ENCODE measurements around the gene PTCSC3. TPM values are rescaled to one million over a fixed set of nuclear protein-coding genes. Genes with fewer than 3 reads are reported as not detected.

PTCSC3 gene
- not detected for total RNA-seq
- polyA plus RNA-seq: not detected

GRCh38 chr14:36176524-36176923 lies at the start of gene PTCSC3:
PTCSC3 (minus strand) TSS chr14:36176722.
- DNase-seq: no peak
- H3K36me3 ChIP-seq: no peaks in the 10 kb centered on the region
- H3K27ac ChIP-seq: no peak within 1 kb of the TSS
- no peaks in the 10 kb centered on the region for H3K9me3 ChIP-seq
- intact Hi-C loops (cut with DNase I): no loop called here
- H3K27me3 ChIP-seq: no peaks in the 10 kb centered on the region
- no peaks in the 10 kb centered on the region for H3K4me1 ChIP-seq
- WGBS, 2 donors: 81 to 82% methylated on average over 4 of the region's 4 CpGs
- TF ChIP-seq CTCF (IDR thresholded peaks at IDR 0.05): no peak
- ATAC-seq: no peak
- FAIRE-seq: no peak
- no peak within 1 kb of the TSS for H3K4me3 ChIP-seq

- FAIRE-seq (no peak), ATAC-seq (no peak), DNase-seq (no peak)
- Histone ChIP-seq H3K27me3 (no peaks in the 10 kb centered on the region), H3K9me3 (no peaks in the 10 kb centered on the region), H3K36me3 (no peaks in the 10 kb centered on the region), H3K4me3 (no peak overlapping the region), H3K4me1 (no peaks in the 10 kb centered on the region), H3K27ac (no peak overlapping the region)
- intact Hi-C loops (cut with DNase I): no loop called here
- TF ChIP-seq CTCF (IDR thresholded peaks at IDR 0.05): no peak
- 29 to 57% methylated on average over 1 of the region's 1 CpG for WGBS, 2 donors
Observed at GRCh38 chr14:36226164-36226563, 49.6 kb upstream of the PTCSC3 start.

GRCh38 chr14:36224176-36224575 lies 47.7 kb upstream of the PTCSC3 start:
- no peaks in the 10 kb centered on the region for H3K9me3 ChIP-seq
- peaks cover 0 to 5% (median 0%) of the 10 kb centered on the region in 4 donors for H3K27me3 ChIP-seq
- WGBS, 2 donors: 66 to 77% methylated on average over 9 of the region's 9 CpGs
- no peak for DNase-seq
- no peaks in the 10 kb centered on the region for H3K4me1 ChIP-seq
- TF ChIP-seq CTCF (IDR thresholded peaks at IDR 0.05): no peak
- no peak overlapping the region for H3K27ac ChIP-seq
- intact Hi-C loops (cut with DNase I): no loop called here
- FAIRE-seq: no peak
- H3K36me3 ChIP-seq: no peaks in the 10 kb centered on the region
- no peak for ATAC-seq
- H3K4me3 ChIP-seq: no peak overlapping the region

- Histone ChIP-seq H3K9me3 (no peaks in the 10 kb centered on the region), H3K27me3 (peaks cover 0 to 5% (median under 1%) of the 10 kb centered on the region in 4 donors), H3K36me3 (no peaks in the 10 kb centered on the region), H3K27ac (no peak overlapping the region), H3K4me3 (no peak overlapping the region), H3K4me1 (no peaks in the 10 kb centered on the region)
- intact Hi-C loops (cut with DNase I): no loop called here
- ATAC-seq (no peak), FAIRE-seq (no peak), DNase-seq (no peak)
- WGBS, 2 donors: 58 to 68% methylated on average over 3 of the region's 3 CpGs
- no peak for TF ChIP-seq CTCF (IDR thresholded peaks at IDR 0.05)
Observed at GRCh38 chr14:36223558-36223957, 47.0 kb upstream of the PTCSC3 start.

GRCh38 chr14:36222952-36223468 lies 46.5 kb upstream of the PTCSC3 start:
- H3K27me3 ChIP-seq: peaks cover 0 to 6% (median 3%) of the 10 kb centered on the region in 4 donors
- DNase-seq: no peak
- FAIRE-seq: no peak
- no peak for ATAC-seq
- no peak for TF ChIP-seq CTCF (IDR thresholded peaks at IDR 0.05)
- no peaks in the 10 kb centered on the region for H3K9me3 ChIP-seq
- no peak overlapping the region for H3K4me3 ChIP-seq
- H3K27ac ChIP-seq: no peak overlapping the region
- H3K36me3 ChIP-seq: no peaks in the 10 kb centered on the region
- no peaks in the 10 kb centered on the region for H3K4me1 ChIP-seq
- intact Hi-C loops (cut with DNase I): no loop called here
- WGBS, 2 donors: 56 to 57% methylated on average over 5 of the region's 5 CpGs

All from pancreas (tissue), 10 donors.